HG02798 (cell line): ENCODE results near the gene LMTK2.

ENCODE experiments used
- ATAC-seq: cut with Tn5 transposase; IDR thresholded peaks from one replicate; pipeline ENCODE4 v1.9.1; 2021; ENCODE audit warnings: mild to moderate bottlenecking; ENCODE audit not compliant: unreplicated experiment, poor library complexity

Gene LMTK2

DNA sequence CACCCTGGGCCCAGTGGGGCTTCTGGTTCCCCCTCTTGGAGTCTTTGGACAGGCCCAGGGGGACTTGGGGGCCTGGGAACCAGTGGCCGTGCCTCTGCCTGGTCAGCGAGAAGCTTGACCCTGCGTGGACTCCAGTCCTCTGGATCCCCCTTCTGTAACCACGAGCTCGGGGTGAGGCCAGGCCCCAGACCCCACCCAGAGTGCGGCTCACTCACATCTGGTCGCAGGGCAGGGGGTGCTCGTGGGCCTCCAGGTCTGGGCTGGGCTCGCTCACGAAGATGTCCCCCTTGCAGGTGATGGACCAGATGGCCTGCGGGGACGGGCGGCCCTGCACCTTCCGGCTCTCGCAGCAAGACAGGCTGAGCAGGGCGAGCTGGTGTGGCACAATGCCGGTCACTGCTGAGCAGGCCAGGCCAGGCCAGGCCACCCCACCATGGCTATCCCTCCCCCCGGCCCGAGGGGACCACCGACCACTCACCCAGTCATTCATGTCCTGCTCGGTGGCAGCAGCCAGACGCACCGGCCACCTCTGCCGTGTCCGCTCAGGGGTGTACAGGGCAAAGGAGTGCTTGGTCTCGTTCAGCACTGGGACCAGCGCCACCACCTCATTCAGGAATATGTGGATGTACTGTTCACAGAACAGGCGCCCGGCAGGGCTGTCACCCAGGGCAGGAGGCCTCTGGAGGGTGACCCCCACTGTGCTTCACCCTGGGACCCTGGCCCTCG lies 124.2 kb downstream of the LMTK2 start:
- no peak for ATAC-seq

GRCh38 chr7:98231493-98232262 lies 125.0 kb downstream of the LMTK2 start:
- ATAC-seq: no peak

- ATAC-seq: no peak
Measured at GRCh38 chr7:98232263-98232585, 125.6 kb downstream of the LMTK2 start.

DNA sequence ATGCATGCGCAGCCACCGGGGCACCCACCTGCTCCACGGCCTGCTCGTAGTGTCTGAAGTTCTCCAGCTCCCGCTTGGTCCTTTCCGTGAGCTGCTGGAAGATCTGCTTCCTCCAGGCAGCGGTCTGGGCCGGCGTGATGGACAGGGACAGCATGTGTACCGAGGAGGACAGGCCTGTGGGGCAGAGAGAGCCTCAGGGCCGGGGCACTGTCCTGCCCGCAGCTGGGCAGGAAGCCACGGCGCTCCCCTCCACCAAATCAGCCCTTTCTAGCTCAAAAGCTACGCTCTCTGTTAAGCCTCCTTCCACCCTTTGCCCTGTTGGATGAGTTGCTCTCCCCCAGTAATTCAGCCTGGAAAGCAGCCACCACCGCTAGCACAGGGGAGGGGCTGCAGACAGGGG lies 126.1 kb downstream of the LMTK2 start:
- ATAC-seq: no peak

DNA sequence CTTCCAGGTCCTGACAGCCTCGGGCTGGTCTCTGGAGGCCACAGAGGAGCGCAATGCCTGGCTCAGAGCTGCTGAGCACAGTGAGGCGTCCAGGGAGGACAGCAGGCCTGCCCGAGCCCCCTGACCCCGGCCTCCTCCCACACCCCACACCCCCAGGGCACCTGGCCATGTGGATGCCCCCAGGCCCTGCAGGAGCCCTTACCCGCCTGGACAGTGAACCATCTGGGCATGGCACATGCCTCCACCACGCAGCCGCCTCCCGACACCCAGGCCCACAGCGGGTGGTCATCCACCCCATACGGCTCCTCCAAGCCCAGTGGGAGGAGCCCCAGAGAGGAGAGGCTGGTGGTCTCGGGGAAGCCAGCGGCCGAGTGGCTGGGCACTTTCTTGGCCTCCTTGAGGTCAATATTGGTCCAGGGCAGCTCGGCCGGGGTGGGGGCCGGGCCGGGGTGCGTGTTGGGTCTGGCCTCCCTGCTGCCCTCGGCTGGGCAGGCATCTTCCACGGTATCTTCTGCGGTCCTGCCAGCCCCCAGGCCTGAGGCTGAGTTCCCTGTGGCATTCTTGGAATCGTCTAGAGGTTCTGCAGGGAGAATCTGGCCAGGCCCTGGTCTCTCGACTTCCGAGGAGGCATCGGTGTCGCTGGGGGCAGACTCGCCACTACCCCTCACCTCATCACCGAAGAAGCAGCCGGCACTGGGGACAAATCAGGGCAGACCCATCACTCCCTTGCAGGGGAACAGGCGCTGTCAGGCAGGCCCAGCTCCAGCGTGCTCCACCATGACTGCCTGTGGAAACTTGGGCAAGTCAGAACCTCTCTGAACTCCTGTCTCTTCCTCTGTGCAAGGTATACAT lies 126.8 kb downstream of the LMTK2 start:
- no peak for ATAC-seq

DNA sequence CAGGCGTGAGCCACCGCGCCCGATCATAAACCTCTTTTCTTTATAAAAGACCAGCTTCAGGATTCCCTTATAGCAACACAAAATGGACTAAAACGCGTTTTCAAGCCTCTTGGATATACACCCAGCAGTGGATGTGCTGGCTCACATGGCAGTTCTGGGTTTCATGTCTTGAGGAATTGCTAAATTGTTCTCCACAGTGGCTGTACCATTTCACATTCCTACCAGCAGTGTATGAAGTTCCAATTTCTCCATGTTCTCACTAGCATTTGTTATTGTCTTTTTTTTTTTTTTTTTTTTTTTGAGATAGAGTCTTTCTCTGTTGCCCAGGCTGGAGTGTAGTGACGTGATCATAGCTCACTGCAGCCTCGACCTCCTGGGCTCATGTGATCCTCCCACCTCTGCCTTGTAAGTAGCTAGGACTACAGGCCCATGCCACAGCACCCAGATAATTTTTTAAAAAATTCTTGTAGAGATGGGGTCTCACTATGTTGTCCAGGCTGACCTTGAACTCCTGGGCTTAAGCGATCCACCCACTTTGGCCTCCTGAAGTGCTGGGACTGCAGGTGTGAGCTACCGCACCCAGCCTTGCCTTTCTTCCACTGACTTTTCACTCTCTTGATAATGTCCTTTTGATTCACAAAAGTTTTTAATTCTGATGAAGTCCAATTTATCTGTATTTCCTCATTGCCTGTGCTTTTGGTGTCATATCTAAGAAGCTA lies 127.9 kb downstream of the LMTK2 start:
- no peak for ATAC-seq

- ATAC-seq: no peak
Measured at GRCh38 chr7:98235901-98236300, 129.2 kb downstream of the LMTK2 start.

GRCh38 chr7:98236355-98237185 lies 129.9 kb downstream of the LMTK2 start:
- ATAC-seq: no peak

DNA sequence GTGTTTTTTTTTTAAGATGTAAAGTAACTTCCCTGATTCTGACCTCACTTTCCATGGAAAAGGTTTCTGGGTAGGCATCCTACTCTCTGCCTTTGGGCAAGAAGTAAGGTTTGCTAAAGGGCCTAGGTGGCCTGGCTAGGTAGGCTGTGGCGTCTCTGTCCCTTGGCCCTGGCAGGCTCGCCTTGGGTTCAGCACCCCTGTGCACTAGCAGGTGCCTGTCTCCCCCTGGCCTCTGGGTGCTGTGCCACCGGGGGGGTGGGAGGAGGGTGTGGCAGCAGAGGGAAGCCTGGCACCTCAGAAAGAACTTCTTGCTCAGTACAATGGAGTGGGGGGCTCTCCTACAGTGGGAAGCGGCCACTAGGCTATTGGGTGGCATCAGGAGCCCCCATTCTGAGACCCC lies 131.4 kb downstream of the LMTK2 start:
- no peak for ATAC-seq

GRCh38 chr7:98238976-98239375 lies 132.3 kb downstream of the LMTK2 start:
- ATAC-seq: no peak

GRCh38 chr7:98240961-98241673 lies 134.5 kb downstream of the LMTK2 start:
- no peak for ATAC-seq

DNA sequence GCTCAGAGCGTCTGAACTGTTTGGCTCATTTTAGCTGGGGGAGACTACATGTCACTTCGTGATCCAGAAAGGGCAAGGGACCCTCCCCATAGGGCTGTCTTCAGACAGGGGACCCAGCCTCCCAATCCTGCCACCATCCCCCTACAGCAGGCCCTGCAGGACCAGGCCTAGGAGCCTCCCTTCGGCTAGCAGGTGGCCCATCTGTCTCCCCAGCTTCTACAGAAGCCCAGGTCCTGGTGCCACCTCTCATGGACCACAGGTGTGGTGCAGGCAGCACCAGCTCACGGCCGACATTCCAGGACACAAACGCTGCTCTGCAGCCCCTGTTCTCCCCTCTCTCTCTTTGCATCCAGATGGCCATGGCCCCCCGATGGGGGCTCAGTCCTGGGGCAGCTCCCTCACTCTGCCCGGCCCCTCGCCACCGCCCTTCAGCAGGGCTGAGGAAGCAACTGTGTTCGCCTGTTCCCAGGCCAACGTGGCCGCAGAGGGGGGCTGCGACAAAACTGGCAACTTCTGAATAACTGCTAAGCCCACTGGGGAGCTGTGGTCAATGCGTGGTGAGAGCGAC lies 135.1 kb downstream of the LMTK2 start:
- no peak for ATAC-seq

DNA sequence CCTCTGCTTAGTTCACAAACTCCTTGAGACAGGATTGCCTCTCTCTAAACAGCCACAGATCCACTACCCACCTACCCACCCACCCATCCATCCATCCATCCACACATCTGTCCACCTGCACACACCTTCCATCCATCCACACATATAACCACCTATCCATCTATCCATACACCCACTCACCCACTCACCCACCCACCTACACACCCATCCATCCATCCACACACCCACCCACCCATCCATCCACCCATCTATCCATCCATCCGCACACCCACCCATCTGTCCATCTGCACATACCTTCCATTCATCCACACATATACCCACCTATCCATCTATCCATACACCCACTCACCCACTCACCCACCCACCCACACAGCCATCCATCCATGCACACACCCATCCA lies 135.7 kb downstream of the LMTK2 start:
- no peak for ATAC-seq

DNA sequence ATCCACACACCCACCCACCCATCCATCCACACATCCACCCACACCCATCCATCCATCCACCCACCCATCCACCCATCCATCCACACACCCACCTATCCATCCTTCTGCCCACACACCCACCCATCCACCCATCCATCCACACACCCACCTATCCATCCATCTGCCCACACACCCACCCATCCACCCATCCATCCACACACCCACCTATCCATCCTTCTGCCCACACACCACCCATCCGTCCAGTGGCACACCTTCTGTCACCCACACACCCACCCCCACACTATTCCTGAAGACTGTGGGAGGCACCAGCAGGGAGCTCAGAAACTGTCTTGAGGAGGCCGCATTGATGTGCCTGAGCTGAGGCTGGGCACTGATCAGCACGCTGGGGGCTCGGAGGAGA lies 136.3 kb downstream of the LMTK2 start:
- no peak for ATAC-seq

DNA sequence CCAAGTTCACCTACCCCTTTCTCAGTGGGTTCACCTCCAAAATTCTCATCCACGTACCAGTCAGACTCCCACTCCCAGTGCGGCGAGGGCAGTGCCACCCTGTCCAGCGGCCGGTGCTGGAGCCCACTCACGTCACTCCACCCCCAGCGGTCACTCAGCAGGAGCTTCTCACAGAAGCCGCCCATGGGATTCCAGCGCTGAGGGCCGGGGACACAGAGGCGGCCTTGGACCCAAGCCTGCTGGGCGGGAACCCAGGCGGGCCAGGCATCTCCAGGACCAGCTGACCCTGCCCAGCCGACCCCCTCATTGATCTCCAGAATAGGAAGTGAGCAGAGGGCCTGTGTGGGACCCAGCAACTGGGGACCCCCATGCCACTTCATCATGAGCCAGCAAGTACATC lies 138.2 kb downstream of the LMTK2 start:
- ATAC-seq: no peak

DNA sequence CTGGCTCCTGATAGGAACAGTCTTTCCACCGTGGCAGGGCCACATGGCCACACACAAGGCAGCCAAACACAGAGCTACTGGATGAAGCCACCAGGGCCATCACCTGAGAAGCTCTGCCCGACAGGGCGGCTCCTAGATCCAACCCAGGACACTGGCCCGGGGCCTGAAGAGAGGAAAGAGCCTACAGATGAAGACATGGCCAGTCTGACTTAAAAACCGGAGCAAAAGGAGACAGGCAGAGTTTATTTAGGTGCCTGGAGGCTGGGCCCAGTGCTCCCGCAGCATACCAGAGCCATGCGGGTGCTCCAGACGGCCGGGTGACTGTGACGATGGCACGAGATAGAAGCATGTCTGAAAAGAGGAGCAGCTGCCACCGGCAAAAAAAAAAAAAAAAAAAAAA lies 141.5 kb downstream of the LMTK2 start:
- no peak for ATAC-seq

GRCh38 chr7:98249106-98249505 lies 142.4 kb downstream of the LMTK2 start:
- ATAC-seq: no peak

DNA sequence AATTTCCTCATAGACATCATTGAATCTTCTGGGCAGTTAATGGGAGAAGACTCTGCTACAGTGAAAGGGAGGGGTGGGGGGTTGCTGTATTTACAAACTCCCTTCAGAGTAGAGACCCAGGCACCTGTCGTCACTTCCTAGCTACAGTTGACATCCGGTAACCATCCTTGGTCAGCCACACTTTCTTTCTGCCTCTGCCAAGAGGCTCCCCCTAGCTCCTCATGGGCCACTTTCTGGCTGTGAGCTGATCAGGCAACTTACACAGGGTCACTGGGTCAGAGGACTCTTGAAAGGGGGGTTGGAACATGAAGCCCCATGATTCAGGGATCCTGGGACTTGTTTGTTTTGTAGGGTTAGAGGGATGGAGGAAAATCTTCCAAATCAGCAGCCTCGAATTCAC lies 144.1 kb downstream of the LMTK2 start:
- peak; percentile 13 for ATAC-seq

GRCh38 chr7:98251231-98251600 lies 144.6 kb downstream of the LMTK2 start:
- ATAC-seq: peak; percentile 12
